SJSA1 (cell line): ENCODE data around the gene HPSE2. TPM values are rescaled to one million over a fixed set of nuclear protein-coding genes. Genes with fewer than 3 reads are reported as not detected.

Source experiments
- DNase-seq, 2 experiments: peaks; one replicate each; pipeline ENCODE4 v3.0.0-alpha.2; 2015 to 2020; ENCODE audit warnings: low spot score in 2 of 2, low read depth in 1 of 2
- H3K27ac ChIP-seq: fragments of 250-450 bp; sonication (Bioruptor Pico); 2 replicates; pipeline ENCODE4 v1.5.1; 2020; ENCODE audit warnings: mild to moderate bottlenecking, moderate library complexity
- H3K27me3 ChIP-seq: fragments of 250-450 bp; sonication (Bioruptor Pico); replicated peaks from 2 replicates; pipeline ENCODE4 v1.5.1; 2020; ENCODE audit warnings: mild to moderate bottlenecking, moderate library complexity
- H3K36me3 ChIP-seq: fragments of 250-450 bp; sonication (Bioruptor Pico); 2 replicates; pipeline ENCODE4 v1.5.1; 2020; ENCODE audit warnings: mild to moderate bottlenecking
- H3K4me1 ChIP-seq: fragments of 250-450 bp; sonication (Bioruptor Pico); replicated peaks from 2 replicates; pipeline ENCODE4 v1.6.1; 2021; ENCODE audit warnings: mild to moderate bottlenecking
- H3K4me3 ChIP-seq: fragments of 250-450 bp; sonication (Bioruptor Pico); 2 replicates; pipeline ENCODE4 v1.5.1; 2020; ENCODE audit warnings: mild to moderate bottlenecking
- H3K9me3 ChIP-seq: fragments of 250-450 bp; sonication (Bioruptor Pico); replicated peaks from 2 replicates; pipeline ENCODE4 v1.5.1; 2020; ENCODE audit warnings: mild to moderate bottlenecking
- total RNA-seq: library from RNA; depleted of rRNA; stranded (reverse); fragments of >200 nt; shearing (Covaris generic); gene quantifications from 2 replicates; pipeline ENCODE4 v1.2.3, GENCODE V29; 2014

Gene HPSE2
- total RNA-seq, 1 experiment from 2014 or later: not detected

DNA sequence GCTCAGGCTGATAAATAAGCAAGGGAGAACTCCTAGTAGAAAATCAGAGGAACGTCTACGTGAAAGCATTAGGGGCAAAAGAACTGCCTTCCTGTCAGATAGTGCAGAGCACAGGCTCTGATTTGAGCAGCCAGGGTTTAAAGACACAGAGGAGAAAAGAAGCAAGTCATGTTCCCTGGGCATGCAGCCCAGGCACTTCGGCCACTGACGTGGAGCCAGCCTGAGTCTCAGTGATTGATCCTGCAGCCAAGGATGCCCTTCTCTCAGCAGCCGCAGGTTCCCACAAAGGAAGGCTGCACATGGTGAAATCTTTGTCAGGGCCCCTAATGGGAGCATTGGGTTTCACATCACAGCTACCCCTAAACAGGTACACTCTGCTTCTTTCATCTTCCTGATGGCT is 627.2 kb downstream of the HPSE2 start:
- Histone ChIP-seq H3K27me3 (no peaks in the 10 kb centered on the region), H3K27ac (no peak overlapping the region), H3K9me3 (no peaks in the 10 kb centered on the region), H3K4me1 (no peaks in the 10 kb centered on the region), H3K36me3 (no peaks in the 10 kb centered on the region), H3K4me3 (no peak overlapping the region)
- no peak for DNase-seq

DNA sequence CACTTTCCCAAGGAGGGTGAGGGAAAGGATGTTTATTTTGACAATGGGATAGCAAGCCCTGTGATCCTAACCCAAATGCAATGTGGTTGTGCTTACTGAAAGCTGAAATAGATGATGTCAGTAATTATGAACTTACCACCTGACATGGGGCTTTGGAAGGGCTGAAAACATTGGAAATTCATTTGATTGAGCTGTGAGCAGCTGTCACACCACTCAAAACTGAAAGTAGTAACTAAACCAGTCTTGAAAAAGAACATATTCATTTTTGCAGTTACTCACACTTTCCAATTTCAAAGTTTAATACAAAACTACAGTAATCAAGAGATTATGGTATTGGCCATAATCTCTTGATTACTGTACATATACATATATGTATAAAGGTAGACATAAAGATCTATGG is 633.4 kb downstream of the HPSE2 start:
- Histone ChIP-seq H3K4me1 (no peaks in the 10 kb centered on the region), H3K27ac (no peak overlapping the region), H3K27me3 (no peaks in the 10 kb centered on the region), H3K36me3 (no peaks in the 10 kb centered on the region), H3K9me3 (no peaks in the 10 kb centered on the region; the same call in 1 of the 2 replicates), H3K4me3 (no peak overlapping the region)
- DNase-seq: no peak

DNA sequence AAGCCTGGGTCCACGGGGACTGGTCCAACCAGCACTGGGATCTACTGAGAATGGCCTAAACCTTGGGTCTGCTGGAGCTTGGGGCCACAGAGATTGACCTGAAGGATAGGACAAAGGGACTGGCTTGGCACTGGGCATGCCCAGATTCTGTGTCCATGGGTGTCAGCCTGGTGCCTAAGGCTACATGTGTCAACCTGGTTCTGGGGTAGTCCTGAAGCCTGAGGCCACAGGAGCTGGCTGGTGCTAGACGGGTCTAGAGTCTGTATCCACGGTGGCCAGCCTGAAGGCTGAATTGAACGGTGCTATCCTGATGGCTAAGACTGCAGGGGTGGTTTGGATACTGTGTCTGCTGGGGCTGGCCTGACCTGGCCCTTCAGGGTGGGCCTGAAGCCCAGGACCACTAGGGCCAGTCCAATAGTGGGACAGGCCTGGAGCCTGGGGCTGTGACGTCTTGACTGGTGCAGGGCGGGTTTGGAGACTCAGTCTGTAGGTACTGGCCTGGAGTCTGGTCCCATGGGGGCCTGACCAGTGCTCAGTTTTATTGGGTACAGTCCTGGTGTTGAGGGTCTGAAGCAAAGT is 636.5 kb downstream of the HPSE2 start:
- Histone ChIP-seq H3K9me3 (no peaks in the 10 kb centered on the region; the same call in 1 of the 2 replicates), H3K27ac (no peak overlapping the region), H3K4me3 (no peak overlapping the region), H3K4me1 (no peaks in the 10 kb centered on the region), H3K27me3 (no peaks in the 10 kb centered on the region), H3K36me3 (no peaks in the 10 kb centered on the region)
- no peak for DNase-seq

- H3K27ac ChIP-seq: no peak overlapping the region
- no peak for DNase-seq
- no peaks in the 10 kb centered on the region; the same call in 1 of the 2 replicates for H3K9me3 ChIP-seq
- no peaks in the 10 kb centered on the region for H3K36me3 ChIP-seq
- H3K27me3 ChIP-seq: no peaks in the 10 kb centered on the region
- H3K4me1 ChIP-seq: no peaks in the 10 kb centered on the region
- H3K4me3 ChIP-seq: no peak overlapping the region
Measured at GRCh38 chr10:98596404-98596803, 639.2 kb downstream of the HPSE2 start.

GRCh38 chr10:98589691-98590090 is 646.0 kb downstream of the HPSE2 start:
- no peaks in the 10 kb centered on the region for H3K27me3 ChIP-seq
- no peak for DNase-seq
- no peaks in the 10 kb centered on the region for H3K4me1 ChIP-seq
- H3K9me3 ChIP-seq: no peaks in the 10 kb centered on the region
- no peak overlapping the region for H3K27ac ChIP-seq
- H3K36me3 ChIP-seq: no peaks in the 10 kb centered on the region
- no peak overlapping the region for H3K4me3 ChIP-seq

GRCh38 chr10:98589007-98589406 is 646.6 kb downstream of the HPSE2 start:
- Histone ChIP-seq H3K4me3 (no peak overlapping the region), H3K27ac (no peak overlapping the region), H3K36me3 (no peaks in the 10 kb centered on the region), H3K4me1 (no peaks in the 10 kb centered on the region), H3K9me3 (no peaks in the 10 kb centered on the region), H3K27me3 (no peaks in the 10 kb centered on the region)
- no peak for DNase-seq

GRCh38 chr10:98587156-98587837 is 648.4 kb downstream of the HPSE2 start:
- Histone ChIP-seq H3K9me3 (no peaks in the 10 kb centered on the region), H3K27me3 (no peaks in the 10 kb centered on the region), H3K27ac (no peak overlapping the region), H3K36me3 (no peaks in the 10 kb centered on the region), H3K4me3 (no peak overlapping the region), H3K4me1 (no peaks in the 10 kb centered on the region)
- no peak for DNase-seq

GRCh38 chr10:98586096-98586495 is 649.6 kb downstream of the HPSE2 start:
- no peaks in the 10 kb centered on the region for H3K27me3 ChIP-seq
- no peaks in the 10 kb centered on the region for H3K36me3 ChIP-seq
- DNase-seq: no peak
- H3K9me3 ChIP-seq: no peaks in the 10 kb centered on the region
- no peaks in the 10 kb centered on the region for H3K4me1 ChIP-seq
- H3K27ac ChIP-seq: no peak overlapping the region
- no peak overlapping the region for H3K4me3 ChIP-seq

GRCh38 chr10:98582363-98582762 is 653.3 kb downstream of the HPSE2 start:
- no peaks in the 10 kb centered on the region for H3K36me3 ChIP-seq
- no peaks in the 10 kb centered on the region for H3K9me3 ChIP-seq
- H3K4me1 ChIP-seq: no peaks in the 10 kb centered on the region
- no peaks in the 10 kb centered on the region for H3K27me3 ChIP-seq
- no peak overlapping the region for H3K4me3 ChIP-seq
- no peak overlapping the region for H3K27ac ChIP-seq
- DNase-seq: no peak

DNA sequence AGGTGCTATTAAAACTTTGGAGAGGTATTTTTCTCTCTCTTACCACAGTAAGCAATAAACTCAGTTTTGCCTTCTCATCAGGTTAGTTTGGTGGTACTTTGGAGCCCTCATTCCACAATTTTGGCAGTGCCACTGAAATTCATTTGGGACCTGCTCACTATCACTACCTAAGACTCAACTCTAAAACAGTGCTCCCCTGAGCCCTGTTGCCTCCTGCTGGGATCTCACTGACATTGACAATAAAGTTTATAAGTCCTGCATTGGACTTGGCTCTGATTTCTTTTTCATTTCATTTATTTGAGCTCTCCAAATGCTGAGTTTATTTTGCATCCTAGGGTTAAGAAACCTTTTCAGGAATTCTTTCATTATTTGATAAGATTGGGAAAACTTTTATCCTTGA is 658.1 kb downstream of the HPSE2 start:
- Histone ChIP-seq H3K4me3 (no peak overlapping the region), H3K4me1 (no peaks in the 10 kb centered on the region), H3K36me3 (no peaks in the 10 kb centered on the region), H3K27me3 (no peaks in the 10 kb centered on the region), H3K9me3 (no peaks in the 10 kb centered on the region), H3K27ac (no peak overlapping the region)
- no peak for DNase-seq

DNA sequence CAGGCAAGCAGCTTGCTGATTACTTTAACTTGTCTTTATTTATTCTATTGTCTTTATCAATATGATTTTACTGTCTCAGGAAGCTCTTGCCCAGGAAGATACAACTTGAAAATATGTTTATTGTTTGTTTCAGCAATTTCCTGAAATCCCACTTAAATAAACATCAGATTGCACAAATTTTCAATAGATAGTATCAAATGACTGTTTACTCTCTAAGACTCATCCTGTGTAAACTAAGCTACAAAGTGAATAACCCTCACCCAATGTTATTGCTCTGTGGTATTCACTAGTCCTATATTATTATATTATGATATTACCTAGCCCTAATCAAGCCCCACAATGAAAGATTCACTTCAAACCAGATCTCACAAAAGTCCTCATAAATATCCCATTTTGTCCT is 658.5 kb downstream of the HPSE2 start:
- no peak for DNase-seq
- no peak overlapping the region for H3K27ac ChIP-seq
- H3K9me3 ChIP-seq: no peaks in the 10 kb centered on the region
- H3K4me3 ChIP-seq: no peak overlapping the region
- no peaks in the 10 kb centered on the region for H3K4me1 ChIP-seq
- H3K27me3 ChIP-seq: no peaks in the 10 kb centered on the region
- no peaks in the 10 kb centered on the region for H3K36me3 ChIP-seq

GRCh38 chr10:98576096-98576495 is 659.6 kb downstream of the HPSE2 start:
- Histone ChIP-seq H3K36me3 (no peaks in the 10 kb centered on the region), H3K27ac (no peak overlapping the region), H3K4me1 (no peaks in the 10 kb centered on the region), H3K27me3 (no peaks in the 10 kb centered on the region), H3K9me3 (no peaks in the 10 kb centered on the region), H3K4me3 (no peak overlapping the region)
- DNase-seq: no peak

DNA sequence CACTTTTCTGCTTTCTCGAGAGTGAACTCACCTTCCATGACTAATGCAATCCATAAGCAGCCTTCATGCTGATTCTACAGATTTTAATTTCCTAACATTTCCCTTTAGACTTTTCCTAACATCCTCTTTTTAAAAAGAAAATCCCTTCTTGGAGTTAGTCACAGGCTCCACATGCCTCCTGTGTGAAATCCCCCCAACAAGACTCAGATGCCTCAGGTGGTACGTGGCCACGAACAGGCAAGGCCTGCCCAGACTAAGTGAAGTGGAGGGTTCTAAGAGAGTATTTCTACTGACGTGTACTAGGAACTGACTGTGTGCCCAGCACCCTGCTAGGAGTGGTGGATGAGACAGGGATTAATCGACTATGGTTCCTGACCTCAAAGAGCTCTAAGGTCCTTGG is 663.1 kb downstream of the HPSE2 start:
- Histone ChIP-seq H3K4me3 (no peak overlapping the region), H3K27ac (no peak overlapping the region), H3K4me1 (no peaks in the 10 kb centered on the region), H3K36me3 (no peaks in the 10 kb centered on the region), H3K27me3 (no peaks in the 10 kb centered on the region), H3K9me3 (no peaks in the 10 kb centered on the region)
- DNase-seq: no peak

DNA sequence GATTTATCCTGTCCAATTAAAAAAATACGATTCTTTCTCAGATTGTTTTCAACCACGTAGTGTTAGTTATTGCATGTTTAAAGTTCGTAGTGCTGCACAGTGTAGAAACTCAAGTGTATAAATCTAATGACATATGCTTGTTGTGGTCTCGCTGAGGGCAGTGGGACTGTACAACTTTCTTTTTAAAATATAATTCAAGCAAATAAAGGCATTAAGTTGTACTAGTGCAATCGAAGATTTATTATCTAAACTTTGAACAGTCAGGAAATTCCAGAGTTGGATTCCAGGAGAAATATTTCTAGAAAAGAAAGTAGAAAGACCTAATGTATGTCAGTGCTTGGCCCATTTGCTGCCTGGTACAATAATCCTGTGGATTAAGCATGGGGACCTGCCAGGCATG is 664.8 kb downstream of the HPSE2 start:
- Histone ChIP-seq H3K4me3 (no peak overlapping the region), H3K27me3 (no peaks in the 10 kb centered on the region), H3K36me3 (no peaks in the 10 kb centered on the region), H3K27ac (no peak overlapping the region), H3K9me3 (no peaks in the 10 kb centered on the region), H3K4me1 (no peaks in the 10 kb centered on the region)
- DNase-seq: no peak

DNA sequence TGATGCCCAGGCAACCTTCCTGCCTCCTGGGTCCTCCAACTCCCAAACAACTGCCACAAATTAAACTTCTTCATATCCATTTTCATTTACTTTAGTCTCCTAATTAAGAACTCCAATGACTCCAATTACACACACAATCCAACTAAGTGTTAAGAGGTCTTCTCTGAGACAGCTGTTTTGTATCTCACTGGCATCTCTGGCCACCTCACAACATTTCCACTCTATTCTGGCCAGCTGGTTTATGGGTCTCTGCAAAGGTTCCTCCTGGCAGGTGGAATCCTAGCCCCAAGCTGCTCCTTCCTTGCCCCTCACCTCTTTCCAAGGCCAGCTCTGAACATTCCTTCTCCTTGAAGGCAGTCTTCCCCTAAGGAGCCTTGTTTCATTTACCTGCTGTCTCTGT is 665.8 kb downstream of the HPSE2 start:
- Histone ChIP-seq H3K36me3 (no peaks in the 10 kb centered on the region), H3K27me3 (no peaks in the 10 kb centered on the region), H3K4me1 (no peaks in the 10 kb centered on the region), H3K9me3 (no peaks in the 10 kb centered on the region), H3K27ac (no peak overlapping the region), H3K4me3 (no peak overlapping the region)
- no peak for DNase-seq
